Astrocyte of the spinal cord (primary cell): ENCODE measurements around the gene BCL2L14.

Experiments
- DNase-seq: peaks from one replicate; pipeline ENCODE4 v3.0.0; 2011; ENCODE audit warnings: low read depth, low spot score
- H3K4me3 ChIP-seq: 2 replicates; pipeline ENCODE4 v1.5.1; 2011; ENCODE audit warnings: low read depth, mild to moderate bottlenecking, low read length, moderate library complexity
- in situ Hi-C: cut with HindIII; loops from 2 replicates; pipeline ENCODE4 v1.10.0; 2017; ENCODE audit warnings: low sequenced_read_pairs
- TF ChIP-seq, protein P1 (sequence below): IDR thresholded peaks from 2 replicates; pipeline ENCODE4 v1.5.1; 2012; ENCODE audit warnings: low read depth, mild to moderate bottlenecking, low read length, inconsistent platforms

The BCL2L14 gene

GRCh38 chr12:12147111-12147510 is 76.4 kb downstream of the BCL2L14 start:
- H3K4me3 ChIP-seq = no peak overlapping the region
- TF ChIP-seq, protein P1, sequence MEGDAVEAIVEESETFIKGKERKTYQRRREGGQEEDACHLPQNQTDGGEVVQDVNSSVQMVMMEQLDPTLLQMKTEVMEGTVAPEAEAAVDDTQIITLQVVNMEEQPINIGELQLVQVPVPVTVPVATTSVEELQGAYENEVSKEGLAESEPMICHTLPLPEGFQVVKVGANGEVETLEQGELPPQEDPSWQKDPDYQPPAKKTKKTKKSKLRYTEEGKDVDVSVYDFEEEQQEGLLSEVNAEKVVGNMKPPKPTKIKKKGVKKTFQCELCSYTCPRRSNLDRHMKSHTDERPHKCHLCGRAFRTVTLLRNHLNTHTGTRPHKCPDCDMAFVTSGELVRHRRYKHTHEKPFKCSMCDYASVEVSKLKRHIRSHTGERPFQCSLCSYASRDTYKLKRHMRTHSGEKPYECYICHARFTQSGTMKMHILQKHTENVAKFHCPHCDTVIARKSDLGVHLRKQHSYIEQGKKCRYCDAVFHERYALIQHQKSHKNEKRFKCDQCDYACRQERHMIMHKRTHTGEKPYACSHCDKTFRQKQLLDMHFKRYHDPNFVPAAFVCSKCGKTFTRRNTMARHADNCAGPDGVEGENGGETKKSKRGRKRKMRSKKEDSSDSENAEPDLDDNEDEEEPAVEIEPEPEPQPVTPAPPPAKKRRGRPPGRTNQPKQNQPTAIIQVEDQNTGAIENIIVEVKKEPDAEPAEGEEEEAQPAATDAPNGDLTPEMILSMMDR = no peak
- DNase-seq = no peak
- in situ Hi-C loops = no loop called here
